Gastrocnemius medialis (tissue), 4 donors: ENCODE data around the gene SHANK3.

Source experiments
- POLR2A ChIP-seq, 2 donors: fragments of 450-650 bp; IDR thresholded peaks; one replicate each; pipeline ENCODE4 v1.6.1; 2017; ENCODE audit warnings: antibody characterized with exemption in 2 of 2, mild to moderate bottlenecking in 2 of 2, moderate library complexity in 2 of 2
- TF ChIP-seq, protein P1 (sequence below), 5 experiments: fragments of 450-650 bp in 3 of 5; fragments of 200-600 bp in 2 of 5; sonication (generic) in 2 of 5; IDR thresholded peaks in 4 of 5; conservative IDR thresholded peaks in 1 of 5; 1 replicate in 4 of 5; 2 replicates in 1 of 5; pipeline ENCODE4 v1.5.1; 2016 to 2019; ENCODE audit warnings: antibody characterized with exemption in 5 of 5, mild to moderate bottlenecking in 3 of 5, moderate library complexity in 3 of 5

DNA sequence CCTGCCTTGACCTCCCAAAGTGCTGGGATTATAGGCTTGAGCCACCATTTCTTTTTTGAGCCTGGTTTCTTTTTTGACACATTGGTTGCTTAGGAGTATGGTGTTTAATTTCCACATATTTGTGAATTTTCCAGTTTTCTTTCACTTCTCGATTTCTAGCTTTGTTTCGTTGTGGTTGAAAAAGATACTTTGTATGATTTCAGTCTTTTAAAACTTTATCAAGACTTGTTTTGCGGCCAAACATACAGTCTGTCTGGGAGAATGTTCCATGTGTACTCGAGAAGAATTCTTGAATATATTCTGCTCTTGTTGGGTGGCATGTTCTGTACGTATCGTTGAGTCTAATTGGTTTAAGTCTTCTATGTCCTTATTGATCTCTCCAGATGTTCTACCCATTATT is 20.8 kb downstream of the SHANK3 start:
- no peak for TF ChIP-seq POLR2A (IDR thresholded peaks at IDR 0.05)
- TF ChIP-seq, protein P1, sequence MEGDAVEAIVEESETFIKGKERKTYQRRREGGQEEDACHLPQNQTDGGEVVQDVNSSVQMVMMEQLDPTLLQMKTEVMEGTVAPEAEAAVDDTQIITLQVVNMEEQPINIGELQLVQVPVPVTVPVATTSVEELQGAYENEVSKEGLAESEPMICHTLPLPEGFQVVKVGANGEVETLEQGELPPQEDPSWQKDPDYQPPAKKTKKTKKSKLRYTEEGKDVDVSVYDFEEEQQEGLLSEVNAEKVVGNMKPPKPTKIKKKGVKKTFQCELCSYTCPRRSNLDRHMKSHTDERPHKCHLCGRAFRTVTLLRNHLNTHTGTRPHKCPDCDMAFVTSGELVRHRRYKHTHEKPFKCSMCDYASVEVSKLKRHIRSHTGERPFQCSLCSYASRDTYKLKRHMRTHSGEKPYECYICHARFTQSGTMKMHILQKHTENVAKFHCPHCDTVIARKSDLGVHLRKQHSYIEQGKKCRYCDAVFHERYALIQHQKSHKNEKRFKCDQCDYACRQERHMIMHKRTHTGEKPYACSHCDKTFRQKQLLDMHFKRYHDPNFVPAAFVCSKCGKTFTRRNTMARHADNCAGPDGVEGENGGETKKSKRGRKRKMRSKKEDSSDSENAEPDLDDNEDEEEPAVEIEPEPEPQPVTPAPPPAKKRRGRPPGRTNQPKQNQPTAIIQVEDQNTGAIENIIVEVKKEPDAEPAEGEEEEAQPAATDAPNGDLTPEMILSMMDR (IDR thresholded peaks at IDR 0.05 in 4 of 5, conservative IDR thresholded peaks at IDR 0.05 in 1 of 5), result no peak
